Astrocyte (in vitro differentiated cells and primary cell): ENCODE results near the gene HSPA1B.

Experiments
- EZH2 ChIP-seq: IDR thresholded peaks from 2 replicates; pipeline ENCODE4 v1.6.1; 2012; ENCODE audit warnings: mild to moderate bottlenecking, low read length, inconsistent platforms; ENCODE audit not compliant: insufficient read depth
- TF ChIP-seq, protein P1 (sequence below): IDR thresholded peaks from 2 replicates; pipeline ENCODE4 v1.5.1; 2011; ENCODE audit warnings: low read depth, mild to moderate bottlenecking, inconsistent platforms, low read length, moderate library complexity; ENCODE audit not compliant: insufficient read depth

DNA sequence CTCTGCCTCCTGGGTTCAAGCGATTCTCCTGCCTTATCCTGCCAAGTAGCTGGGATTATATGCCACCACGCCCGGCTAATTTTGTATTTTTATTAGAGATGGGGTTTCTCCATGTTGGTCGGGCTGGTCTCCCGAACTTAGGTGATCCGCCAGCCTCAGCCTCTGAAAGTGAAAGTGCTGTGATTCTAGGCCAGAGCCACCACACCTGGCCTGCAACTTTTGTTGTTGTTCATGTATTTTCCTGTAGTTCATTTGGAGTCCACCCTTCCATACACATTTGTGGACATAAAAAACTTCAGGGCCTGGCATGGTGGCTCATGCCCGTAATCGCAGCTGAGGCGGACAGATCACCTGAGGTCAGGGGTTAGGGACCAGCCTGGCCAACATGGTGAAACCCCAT, 14.5 kb downstream of the HSPA1B start:
- TF ChIP-seq, protein P1, sequence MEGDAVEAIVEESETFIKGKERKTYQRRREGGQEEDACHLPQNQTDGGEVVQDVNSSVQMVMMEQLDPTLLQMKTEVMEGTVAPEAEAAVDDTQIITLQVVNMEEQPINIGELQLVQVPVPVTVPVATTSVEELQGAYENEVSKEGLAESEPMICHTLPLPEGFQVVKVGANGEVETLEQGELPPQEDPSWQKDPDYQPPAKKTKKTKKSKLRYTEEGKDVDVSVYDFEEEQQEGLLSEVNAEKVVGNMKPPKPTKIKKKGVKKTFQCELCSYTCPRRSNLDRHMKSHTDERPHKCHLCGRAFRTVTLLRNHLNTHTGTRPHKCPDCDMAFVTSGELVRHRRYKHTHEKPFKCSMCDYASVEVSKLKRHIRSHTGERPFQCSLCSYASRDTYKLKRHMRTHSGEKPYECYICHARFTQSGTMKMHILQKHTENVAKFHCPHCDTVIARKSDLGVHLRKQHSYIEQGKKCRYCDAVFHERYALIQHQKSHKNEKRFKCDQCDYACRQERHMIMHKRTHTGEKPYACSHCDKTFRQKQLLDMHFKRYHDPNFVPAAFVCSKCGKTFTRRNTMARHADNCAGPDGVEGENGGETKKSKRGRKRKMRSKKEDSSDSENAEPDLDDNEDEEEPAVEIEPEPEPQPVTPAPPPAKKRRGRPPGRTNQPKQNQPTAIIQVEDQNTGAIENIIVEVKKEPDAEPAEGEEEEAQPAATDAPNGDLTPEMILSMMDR, result no peak
- TF ChIP-seq EZH2, result no peak
